GM19238 (cell line): ENCODE results near the gene S100A10.

Source experiments
- DNase-seq: peaks from one replicate; pipeline ENCODE4 v3.0.0; 2011; ENCODE audit warnings: low spot score; ENCODE audit not compliant: insufficient read length

S100A10 gene

GRCh38 chr1:151935894-151936602 lies 57.6 kb downstream of the S100A10 start:
- no peak for DNase-seq

GRCh38 chr1:151935154-151935553 lies 58.5 kb downstream of the S100A10 start:
- DNase-seq: no peak

GRCh38 chr1:151934048-151934493 lies 59.6 kb downstream of the S100A10 start:
- peak; percentile 26 for DNase-seq
